Hippocampal formation (tissue), 2 donors: ENCODE data around the gene FANCG.

Source experiments
- DNase-seq, 2 donors: peaks; one replicate each; lab custom pipeline; 2025; lab: John Stamatoyannopoulos, UW

FANCG gene

DNA sequence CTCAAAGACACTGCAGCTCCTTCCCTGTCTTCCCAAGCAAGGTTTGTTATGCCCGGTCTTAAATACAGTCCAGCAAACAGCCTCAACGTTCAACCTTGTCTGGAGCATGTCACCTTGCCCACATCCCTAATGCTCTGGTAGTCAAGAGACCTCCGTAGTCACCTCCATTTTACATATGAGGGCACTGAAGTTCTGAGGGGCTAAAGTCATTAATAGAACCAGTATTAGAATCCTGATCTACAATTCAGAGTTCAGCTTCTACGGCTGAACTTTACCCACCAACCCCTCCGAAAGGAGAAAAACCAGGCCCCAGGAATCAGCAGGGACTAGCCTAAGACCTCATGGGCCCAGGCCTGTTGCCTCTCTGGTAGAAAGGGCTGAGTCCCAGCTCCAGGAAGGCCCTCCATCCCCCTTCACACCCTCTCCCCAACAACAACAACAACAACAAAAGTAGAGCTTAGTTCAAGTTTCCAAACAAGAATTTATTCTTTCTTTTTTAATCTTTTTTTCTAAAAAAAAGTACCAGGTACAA is 24.0 kb upstream of the FANCG start:
- no peak for DNase-seq

DNA sequence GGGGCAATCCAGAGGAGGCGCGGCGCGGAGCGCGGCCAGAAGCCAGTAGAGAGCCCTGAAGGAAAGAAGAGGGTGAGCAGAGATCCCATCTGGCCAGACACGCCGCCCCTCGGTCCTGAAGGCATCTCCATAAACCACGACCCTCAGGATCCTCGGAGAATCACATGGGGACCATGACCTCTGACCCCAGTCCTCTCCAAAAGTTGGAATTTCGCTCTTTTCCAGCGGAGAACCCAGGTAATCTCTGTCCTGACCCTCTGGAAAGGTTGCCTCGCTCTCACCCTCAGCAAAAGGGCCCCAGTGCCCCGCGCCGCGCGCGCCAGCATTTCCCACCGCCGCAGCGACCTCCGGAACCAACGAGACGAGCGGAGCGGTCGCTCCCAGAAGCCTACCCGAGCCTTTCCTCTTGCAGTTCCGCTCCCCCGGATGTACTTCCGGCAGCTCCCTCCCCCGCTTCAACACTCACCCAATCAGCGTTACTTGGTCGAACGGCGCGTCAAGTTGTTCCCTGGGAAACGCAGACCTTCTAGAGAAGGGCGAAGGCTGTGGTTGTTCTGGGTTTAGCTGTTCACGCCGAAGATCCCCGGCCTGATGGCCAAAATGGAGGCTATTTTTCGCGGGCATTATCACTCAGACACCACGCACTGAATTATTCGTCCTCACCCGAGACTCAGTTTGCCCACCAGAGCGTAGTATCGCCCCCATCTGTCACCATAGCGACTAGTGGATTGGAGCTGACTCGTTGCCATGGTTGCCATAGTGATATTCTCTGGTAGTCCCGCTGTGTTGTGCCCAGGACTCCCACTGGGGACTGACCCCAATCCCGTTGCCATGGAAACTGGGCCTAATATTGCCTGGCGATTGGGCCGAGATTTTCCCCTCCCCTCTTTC is 23.3 kb upstream of the FANCG start, which contains the start of gene STOML2:
STOML2 (minus strand) TSS at position 363 of the 891 bp plus-strand sequence; CDS start at position 326, 37 bp downstream.
- peak; percentile 93 to 96 for DNase-seq

DNA sequence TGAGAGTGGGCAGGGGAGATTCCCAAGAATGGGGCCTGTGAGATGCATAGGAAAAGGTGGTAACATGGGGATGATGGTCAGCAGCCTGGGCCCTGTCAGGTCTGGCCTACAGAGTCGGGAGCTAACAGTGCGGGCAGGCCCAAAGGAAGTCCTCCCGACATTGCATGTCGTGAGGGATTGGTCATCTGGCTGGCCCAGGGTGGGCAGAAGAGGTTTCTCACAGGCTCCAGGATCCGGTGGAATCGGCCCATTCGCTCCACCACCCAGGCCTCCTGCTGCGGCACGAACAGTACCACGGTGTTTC is 22.7 kb upstream of the FANCG start:
- no peak for DNase-seq

DNA sequence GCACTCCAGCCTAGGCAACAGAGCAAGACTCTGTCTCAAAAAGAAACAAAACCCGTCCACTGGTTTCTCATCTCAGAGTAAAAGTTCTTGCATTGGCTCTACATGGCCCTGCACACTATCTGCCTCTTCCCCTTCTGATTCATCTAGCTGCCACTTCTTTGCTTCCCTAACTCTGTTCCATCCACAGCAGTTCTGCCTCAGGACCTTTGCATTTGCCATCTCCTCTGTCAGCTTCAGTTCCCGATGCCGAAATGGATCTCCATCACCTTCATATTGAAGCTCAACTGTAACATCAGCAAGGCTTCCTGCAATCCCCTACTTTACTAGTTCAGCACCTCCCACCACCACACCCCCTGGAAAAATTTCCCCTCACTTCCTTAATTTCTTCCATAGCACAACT is 17.8 kb upstream of the FANCG start:
- no peak for DNase-seq

DNA sequence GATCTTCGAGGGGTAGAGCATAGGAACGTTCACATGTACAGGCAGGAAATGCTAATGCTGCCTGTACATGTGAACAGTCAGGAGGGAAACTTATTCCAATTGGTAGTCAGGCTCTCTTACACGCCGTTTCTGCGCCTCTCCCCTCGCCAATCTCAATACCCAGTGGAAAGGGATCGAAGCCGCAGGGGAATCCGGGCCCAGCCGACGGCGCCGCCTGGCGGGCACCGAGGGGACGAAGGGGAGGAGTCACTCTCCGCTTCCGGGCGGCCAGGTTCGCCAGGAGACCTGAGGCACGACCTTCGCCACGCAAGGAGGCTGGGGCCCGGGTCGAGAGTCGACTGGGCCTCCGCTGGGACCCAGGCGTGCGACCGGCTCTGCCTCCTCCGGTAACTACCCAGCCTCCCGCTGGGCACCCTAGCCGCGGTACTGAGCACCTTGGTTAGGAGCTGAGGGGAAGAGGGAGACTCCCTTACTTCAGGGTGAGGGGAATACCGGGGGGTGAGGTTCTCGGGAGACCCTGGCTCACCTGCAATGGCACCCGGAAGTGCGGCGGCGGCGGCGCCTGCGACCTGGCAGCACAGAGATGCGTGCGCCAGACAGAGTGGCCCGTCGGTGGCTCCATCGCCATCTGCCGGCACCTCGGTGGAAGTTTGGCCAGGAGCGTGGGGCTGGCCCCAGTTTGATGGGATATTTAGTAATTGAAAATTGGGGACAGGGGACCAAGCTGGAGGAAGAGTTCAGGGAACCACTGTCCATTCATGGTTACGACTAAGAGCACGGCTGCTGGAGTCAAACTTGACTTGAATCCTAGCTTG is 16.5 kb upstream of the FANCG start, which contains the start of gene PIGO:
PIGO (minus strand) TSS at position 557 of the 815 bp plus-strand sequence. CDS start 1,026 bp downstream, outside the sequence.
- peak; percentile 79 to 82 for DNase-seq

DNA sequence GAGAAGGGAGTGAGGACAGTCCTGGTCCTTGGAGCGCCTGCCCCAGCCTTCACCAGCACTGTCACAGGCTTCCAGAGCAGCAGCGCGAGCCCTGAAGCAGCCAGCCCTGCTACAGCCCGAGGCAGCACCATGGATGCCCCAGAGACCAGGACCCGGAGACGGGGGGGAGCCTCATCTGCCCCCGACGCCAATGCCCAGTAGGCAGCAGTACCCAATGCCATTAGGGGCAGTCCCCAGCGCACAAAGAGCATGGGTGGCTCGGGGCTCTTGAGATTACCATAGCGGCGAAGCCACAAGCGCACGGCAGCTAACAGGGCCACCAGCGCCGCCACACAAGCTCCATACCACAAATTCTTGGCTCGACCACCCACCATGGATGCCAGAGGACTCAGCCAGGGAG is 11.8 kb upstream of the FANCG start:
- DNase-seq: no peak

DNA sequence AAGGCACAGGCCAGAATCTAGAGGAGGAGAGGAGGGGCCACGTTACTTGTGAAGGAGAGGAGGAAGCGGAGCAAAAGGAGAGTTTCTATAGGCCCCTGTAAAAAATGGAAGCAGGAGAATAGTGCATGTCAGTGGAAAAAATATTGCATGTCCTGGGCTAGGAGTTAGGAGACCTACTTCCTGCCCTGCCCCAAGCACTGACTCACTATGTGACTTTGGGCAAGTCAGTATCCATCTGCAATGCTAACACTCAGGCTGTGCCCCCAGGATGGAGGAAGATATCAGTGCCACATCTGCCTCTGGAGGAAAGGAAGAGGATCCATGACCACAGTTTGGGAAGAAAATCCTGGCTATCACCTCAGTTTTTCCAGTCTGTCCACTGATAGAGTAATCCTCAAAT is 9.7 kb upstream of the FANCG start:
- no peak for DNase-seq

DNA sequence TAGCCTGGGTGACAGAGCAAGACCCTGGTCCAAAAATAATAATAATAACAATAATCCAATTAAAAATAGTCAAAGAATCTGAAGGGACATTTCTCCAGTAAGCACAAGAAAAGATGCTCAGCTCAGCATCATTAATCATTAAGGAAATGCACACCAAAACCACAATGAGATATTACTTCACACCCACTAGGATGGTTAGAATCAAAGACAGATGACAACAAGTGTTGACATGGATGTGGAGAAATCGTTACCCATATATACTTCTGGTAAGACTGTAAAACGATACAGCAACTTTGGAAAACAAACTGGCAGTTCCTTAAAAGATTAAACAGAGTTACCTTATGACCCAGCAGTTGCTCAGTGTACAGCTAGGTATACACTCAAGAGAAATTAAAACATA is 5.3 kb upstream of the FANCG start:
- DNase-seq: no peak

DNA sequence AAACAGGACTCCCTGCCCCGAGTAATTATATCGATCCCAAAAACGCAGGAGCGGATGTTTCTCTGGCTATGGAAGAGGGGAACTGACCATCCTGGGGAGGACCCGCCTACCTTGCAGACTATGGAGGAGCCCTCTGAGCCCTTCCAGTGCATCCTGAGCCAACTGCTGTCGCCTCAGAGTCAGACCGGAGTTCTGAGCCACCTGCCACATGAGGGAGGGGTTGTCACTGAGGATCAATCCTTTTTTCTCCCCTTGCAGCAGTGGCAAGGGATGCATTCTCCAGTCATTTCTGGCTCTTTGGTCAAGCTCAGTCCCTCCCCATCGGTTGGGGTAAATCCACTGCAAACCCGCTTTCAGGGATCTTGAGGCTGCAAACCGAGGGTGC is 709 bp downstream of the FANCG start:
- no peak for DNase-seq

DNA sequence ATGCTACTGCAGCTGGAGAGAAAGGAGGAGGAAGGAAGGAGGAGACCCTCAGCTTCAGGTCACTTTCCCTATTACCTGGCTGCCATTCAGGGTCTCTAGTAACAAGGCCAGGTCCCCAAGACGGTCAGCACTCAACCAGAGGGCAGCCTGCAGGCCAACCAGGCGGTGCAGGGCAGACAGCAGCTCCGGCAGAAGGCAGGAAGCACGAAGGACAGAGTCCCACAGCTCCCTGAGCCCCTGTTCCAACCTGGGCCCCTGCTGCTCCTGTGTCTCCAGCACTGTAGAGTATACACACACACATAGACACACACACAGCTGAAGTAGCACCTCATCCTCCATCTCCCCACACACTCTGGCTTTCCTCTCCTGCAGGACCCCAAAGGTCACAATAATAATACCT is 1.7 kb downstream of the FANCG start:
- no peak for DNase-seq

DNA sequence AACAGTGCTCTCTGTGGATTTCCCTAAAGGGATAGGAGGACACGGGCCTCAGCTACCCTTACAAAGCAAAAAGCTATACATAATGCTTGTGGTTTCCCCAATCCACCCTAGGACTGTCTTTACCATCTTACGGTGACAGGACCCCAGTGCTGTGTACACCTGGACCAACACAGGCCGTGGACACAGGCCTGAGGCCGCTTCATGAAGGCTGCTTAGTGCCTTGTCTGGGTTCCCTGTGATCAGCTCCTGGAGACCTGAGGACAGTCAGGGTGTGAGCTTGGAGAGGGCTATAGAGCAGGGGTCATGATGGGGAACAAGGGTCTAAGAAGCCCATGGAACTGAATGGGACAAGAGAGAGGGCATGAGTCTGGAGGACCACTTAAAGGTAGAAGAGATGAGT is 2.9 kb downstream of the FANCG start:
- no peak for DNase-seq

DNA sequence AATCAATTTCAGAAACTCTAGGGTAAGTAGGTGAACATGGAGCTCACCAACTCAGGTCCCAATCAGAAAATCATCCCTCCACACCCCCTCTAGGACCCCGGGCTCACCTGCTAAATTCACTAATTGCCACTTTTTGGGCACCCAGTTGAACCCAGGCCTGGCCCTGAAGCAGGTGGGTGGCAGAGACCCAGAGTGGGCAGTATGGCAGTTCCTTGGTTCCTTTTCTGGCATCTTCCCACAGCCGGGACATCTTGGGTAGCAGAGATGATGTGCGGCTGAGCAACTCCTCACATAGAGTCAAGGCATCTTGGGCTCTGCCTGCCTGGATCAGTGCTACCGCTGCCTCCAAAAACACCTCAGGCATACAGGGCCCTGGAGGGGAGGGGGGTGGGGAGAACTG is 4.4 kb downstream of the FANCG start:
- no peak for DNase-seq

DNA sequence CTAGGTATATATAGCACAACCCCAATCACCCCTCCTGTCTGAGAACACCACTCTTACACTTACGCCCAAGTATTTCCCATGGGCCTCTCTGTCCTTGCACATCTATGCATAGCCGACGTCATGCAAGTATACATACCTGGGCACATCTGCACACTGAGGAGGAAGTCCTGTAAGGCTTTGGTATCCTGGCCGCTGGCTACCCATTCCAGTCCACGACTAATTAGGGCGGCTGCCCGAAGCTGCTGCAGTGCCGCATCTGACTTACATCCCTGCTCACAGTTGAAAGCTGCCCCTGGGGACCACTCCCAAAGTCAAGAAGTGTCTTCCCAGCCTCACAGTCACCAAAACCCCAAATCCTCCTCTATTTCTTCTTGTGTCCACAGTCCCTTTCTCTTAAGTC is 5.0 kb downstream of the FANCG start:
- DNase-seq: no peak

DNA sequence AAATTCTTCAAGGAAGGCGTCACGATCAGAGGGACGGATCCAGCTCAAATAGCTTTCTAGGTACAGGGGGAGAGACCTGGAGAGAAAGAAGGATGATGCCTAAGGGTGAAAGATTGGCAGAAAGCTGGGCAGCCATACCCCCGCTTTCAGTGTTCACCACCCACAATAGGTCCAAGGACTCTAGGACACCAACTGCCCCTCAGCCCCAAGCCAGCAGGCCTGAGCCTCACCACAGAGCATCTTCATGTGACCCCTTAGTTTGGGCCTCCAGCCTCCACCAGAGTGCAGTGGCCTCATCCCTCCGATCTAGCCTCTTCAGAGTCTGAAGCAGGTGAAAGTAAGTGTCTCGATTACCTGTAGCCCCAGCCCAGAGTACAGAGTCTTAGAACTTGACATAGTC is 5.6 kb downstream of the FANCG start:
- no peak for DNase-seq

DNA sequence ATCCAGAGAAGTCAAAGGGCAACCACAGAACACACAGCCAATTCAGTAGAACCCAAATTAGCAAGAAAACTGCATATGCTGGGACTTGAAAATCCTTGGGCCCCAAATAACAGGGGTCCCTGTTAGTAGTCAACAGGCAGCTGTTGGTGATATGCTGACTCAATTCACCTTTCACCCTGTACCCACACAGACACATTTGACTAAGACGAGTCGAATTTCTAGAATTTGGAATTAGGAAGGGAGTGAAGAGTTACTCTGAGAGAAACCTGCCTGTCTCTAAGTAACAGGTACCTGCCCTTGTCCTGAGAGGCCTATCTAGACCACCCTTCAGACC is 6.5 kb downstream of the FANCG start:
- no peak for DNase-seq

DNA sequence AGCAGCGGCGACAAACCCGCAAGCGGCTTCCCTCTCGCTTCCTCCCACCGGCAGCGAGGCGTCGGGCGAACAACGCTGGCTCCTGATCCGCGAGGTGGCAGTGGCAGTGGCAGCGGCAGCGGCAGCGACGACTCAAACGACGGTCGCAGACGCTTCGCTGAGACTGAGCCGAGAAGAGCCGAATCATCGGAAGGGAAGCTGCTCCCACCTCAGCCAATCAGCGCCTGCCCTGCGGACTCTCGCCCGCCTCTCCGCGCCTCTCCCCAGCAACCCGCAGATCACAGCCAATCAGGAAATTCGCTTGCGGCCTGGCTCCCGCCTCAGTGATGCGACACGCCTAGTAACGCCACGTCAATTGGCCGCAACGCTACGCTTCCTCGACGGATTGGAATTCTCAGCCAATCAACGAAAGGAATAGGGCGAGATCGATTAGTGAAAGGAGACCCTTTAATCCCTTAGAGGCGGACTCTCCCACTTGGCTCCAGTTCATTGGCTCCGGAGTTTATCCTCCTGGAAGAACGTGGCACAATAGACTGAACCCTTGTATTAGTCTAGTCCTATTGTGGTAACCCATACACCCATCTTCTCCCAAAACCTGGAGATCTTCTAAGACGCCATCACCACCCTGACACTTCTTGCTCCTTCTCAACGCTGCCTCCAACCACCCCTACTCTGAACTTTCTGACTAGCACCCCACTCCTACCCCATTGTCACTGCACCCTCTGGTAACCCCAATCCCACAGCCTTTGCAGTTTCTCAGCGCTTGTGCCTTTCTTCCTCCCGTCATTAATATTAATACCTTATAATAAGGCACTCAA is 7.1 kb downstream of the FANCG start, which contains the start of gene VCP:
VCP (minus strand) TSS at position 165 of the 818 bp plus-strand sequence. CDS start 272 bp downstream, outside the sequence.
- DNase-seq: peak; percentile 98 to 99

DNA sequence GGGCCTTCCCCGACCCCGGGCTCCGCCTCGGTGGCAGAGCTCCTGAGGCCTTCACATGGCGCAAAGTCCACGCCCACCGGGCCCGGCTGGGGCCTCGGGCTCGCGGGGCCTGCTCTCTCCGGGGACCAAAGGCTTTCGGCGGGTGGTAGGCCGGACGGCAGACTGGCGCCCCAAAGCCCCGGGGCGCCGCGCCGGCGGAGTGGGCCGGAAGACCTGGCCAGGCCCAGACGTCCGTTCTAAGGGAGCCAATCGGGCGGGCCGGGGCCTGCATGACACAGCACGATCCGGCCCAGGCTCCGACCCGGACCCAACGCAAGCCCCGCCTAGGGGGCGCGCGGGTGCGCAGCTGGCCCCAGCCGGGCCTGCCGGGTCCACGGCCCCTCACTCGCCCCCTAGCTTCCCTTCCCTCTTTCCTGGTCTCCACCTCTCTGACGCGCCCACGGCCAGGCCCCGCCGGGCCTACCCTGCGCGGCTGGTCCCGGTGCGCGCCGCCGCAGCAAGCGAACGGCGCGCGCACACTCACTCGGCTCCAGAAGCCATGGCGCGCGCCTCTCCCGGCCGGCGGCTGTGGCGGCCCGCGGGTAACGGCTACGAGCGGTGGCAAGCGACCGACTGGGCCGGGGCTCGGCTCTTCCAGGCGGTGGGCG is 7.8 kb downstream of the FANCG start:
- DNase-seq: peak; percentile 18 to 73

DNA sequence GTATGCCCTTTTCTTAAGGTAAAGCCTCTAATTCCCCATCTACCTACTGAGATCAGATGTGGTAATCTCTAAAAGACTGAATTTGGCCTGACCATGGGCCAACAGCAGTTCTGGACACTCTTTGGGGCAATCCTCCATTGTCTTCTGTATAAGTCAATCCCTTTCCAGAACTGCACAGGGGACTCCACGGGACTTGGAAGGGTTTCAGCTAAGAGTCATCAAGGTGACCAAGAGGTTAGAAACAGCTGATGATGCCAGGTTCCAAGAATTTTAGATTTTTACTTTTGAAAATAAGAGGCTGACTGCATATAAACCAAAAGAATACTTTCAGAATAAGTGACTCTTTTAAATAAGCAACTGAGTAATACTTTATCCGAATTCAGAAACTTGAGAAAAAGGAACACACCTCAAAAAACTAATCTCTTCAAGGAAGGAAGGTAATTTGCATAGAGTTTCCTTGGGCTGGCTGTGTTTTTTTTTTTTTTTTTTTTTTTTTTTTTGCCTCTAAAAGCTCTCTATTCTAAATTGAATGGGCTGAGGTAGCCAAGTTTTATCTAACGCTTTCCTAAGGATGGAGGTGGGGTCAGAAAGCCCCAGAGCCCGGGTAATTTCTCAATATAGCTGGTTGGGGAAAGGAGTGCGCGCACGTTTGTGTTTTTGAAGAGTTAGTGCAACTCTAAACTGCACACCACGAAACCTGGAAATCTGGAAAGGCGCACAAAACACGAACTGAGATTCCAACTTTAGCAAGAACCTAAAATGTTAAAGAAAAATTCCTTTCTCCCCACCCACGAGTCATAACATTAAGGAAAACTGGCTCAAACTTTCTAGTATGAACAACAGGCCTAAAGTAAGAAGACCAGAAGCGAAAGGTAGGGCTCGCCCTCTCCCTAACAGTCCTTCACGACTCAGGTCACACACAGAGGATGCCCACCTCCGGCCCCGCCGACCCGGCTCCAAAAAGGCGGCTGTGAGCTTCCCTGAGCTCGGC is 8.6 kb downstream of the FANCG start:
- DNase-seq: no peak

DNA sequence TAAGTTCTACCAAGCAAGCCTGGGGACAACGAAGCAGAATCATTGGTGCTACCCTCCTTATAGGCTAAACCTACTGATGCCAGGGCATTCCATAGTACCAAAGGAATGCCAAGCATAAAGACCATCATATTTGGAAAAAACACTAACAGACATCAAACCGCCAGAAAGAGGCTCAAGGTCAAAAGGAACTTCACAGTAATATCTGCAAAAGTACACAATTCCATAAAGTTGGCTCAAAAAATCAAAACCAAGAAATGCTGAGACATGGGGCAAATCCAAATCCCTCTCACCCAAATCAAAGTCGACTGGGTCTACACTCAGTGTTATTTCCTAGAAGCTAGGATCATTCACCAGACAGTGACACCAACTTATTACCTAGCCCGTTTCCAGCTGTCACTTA is 10.7 kb downstream of the FANCG start:
- no peak for DNase-seq

DNA sequence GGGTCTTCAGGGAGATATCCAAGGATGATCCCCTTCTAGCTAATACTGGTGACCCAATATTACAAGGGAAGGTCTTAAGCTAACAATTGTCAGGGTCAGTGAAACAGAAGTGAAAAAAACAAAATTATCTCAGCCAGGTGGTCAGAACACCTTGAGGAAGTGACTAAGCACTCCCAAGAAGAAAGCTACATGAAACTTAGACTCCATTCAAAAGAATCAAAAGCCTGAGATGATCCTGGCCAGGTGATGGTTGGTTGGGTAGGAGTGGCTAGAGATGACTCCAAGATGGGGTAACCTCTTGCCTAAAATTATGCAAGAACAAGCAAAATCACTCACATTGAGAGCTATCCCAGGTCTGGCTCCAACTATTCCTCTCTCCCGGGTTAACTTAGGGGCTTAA is 12.7 kb downstream of the FANCG start:
- no peak for DNase-seq
